GM12873 (cell line): Measurements from ENCODE around the gene METTL1.

ENCODE experiments used
- CTCF ChIP-seq: IDR thresholded peaks from 2 replicates; pipeline ENCODE4 v1.5.1; 2012; ENCODE audit warnings: low read depth, mild to moderate bottlenecking, moderate library complexity, low read length, control low read depth; ENCODE audit not compliant: insufficient read depth; ENCODE audit errors: missing control alignments

Gene METTL1

GRCh38 chr12:57759360-57759980 is 12.4 kb downstream of the METTL1 start:
- peak; percentile 69 for TF ChIP-seq CTCF

GRCh38 chr12:57758552-57759359 is 13.1 kb downstream of the METTL1 start:
- TF ChIP-seq CTCF = no peak

- TF ChIP-seq CTCF = no peak
These were observed 14.1 kb downstream of the METTL1 start for GRCh38 chr12:57757771-57758170.

GRCh38 chr12:57756406-57757341 is 15.2 kb downstream of the METTL1 start:
- TF ChIP-seq CTCF = peak; percentile 96

- TF ChIP-seq CTCF = no peak
These were observed 16.2 kb downstream of the METTL1 start for GRCh38 chr12:57755454-57756372.

- no peak for TF ChIP-seq CTCF
These were observed 16.8 kb downstream of the METTL1 start for GRCh38 chr12:57755194-57755453.
